CD4-positive, alpha-beta T cell treated with Interleukin-6 at 100 ng/mL for 8 hours (primary cell): ENCODE measurements around the gene CBY2.

Source experiments
- DNase-seq: peaks from one replicate; pipeline ENCODE4 v3.0.0-alpha.2; 2020; ENCODE audit warnings: mixed read lengths, low spot score

Gene CBY2

DNA sequence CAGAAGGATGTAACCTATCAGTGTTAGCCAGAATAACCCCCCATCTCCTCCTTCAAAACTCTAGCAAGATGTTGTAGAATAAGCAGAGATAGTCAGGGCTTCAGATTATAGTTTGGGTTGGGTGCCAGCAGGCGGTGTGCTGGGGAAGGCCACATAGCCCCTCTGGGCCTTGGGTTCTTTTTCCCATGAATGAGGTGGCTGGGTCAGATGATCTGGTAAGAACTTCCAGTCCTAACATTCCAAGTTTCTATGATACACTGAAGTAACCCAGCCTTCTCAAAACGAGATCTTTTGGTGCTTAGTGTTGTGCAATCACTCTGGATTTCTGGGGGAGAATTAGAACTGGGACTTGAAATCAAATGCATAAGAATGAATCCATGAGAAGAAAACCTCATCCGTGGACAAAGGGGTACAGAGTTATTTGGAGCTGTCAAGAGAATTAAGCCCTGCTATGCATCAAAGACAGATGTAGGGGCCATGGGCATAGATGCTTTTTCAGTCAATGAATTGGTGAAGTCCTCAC lies 810 bp downstream of the CBY2 start:
- no peak for DNase-seq

DNA sequence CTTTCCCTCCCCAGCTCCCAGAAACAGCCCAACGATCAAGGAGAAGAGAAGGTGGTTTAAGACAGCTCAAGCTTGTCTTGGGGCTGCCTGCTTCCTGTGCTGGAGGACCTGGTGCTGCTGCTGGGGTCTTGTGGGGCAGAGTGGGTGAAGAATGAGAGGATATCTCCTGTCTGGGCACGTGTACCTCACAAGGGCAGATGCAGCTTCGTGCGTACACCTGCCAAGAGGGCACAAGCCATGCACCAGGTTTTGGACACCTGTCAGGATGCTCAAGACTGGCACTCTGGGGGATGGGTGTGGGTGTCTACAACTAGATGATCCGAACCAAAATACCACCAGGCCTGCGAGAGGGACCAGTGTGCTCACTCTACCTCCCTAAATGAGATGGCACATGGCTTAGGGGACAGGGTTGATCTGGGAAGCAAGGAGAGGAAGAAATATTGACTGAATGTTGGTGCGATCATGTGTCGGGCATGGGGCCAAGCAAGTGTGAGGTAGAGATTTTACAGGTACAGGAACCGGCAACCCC lies 2.2 kb downstream of the CBY2 start:
- DNase-seq: no peak

DNA sequence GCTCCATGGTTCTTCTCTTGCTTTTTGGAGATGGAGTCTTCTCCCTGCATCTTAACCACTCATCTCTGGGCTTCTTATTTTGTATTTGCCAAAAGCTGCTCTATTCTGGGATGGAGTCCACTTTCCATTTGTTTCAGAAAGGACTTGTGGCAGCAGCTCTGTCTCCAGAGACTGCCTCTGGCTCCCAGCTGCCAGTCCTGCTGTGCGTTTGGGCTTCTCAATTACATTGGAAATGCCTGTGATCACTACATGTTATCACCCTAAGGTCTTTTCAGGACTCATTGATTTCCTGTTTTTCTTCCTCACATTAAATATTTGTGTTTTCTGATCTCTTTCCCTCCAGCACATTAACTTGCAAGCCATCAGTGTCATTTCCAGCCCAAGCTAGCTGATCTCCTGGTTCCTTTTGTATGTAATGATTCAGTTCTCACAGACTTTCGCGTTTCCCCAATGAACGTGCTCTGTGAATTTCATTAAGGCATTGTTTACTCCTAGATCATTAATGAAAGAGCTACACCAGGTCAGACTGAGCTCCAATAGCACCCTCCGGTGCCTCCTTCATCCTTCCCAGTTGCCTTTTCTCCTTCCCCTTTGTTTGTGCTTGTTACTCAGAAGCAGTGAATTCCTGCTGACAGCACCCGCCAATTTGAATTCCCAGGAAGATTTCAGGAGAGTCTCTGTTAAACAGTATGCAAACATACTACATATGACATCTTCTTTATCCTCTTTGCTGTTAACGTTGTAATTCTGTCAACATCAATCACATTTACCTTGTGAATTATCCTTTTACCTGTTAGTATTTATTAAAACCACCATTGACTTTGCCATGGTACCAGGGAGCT lies 3.0 kb downstream of the CBY2 start:
- no peak for DNase-seq

DNA sequence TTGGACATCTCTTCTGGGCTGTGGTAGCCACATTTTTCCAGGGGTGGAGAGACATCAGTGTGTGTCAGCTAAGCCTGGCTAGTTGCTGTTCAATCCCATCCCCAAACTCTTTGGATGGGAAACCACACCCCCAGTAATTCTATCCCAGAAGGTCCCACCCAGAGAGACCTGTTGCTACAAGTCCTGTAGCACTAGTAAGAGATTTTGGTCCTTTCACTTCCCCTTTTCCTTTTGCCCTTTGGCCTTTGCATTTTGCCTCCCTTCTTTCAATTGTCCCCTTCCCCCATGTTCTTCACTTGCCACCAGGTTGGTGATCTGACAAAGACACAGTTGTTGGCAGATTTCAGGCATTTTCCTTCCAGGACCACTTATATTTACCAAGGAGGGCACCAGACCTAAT lies 3.8 kb downstream of the CBY2 start:
- DNase-seq: no peak

DNA sequence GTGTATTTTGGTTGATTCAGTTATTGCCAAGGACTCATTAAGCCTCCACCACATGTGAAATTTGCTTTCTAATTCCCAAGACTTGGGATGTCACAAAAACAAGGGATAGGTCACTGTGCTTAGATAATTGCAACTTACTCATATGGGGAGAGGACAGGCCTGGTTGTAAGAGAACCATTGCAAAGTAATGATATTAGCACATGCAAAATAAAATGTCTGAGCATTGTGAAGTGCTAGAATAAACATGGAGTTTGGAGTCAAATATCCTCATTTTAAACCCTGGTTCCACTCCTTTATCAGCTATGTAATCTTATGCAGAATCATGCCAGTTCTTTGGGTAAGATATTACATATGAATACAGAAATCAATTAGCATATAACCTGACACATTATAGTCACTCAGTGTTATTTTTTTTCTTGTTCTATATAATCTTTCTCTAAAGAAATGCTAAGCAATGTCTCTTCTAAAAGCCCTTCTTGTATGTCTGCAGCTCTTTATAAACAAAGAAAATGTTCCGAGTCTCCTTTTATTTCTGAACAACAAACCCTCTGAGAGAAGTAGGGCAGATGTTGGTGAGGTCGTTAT lies 5.5 kb downstream of the CBY2 start:
- DNase-seq: no peak

DNA sequence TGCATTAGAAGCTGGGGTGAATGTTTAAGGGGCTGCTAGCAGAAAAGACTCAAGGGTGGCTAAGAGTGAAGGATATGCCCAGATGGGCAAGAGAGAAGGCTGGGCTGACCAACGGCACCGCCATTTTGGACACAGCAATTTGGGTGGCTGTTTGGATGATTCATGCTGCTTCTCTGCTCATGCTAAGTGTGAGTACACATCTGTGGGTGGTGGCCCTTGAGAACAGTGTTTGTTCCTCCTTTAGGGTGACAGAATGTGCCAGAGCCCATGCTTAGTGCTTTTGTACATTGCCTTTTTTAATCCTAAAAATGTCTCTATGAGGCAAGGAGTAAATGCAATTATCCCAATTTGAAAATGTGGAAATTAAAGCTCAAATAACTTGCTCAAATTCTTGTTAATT lies 9.8 kb downstream of the CBY2 start:
- DNase-seq: no peak

DNA sequence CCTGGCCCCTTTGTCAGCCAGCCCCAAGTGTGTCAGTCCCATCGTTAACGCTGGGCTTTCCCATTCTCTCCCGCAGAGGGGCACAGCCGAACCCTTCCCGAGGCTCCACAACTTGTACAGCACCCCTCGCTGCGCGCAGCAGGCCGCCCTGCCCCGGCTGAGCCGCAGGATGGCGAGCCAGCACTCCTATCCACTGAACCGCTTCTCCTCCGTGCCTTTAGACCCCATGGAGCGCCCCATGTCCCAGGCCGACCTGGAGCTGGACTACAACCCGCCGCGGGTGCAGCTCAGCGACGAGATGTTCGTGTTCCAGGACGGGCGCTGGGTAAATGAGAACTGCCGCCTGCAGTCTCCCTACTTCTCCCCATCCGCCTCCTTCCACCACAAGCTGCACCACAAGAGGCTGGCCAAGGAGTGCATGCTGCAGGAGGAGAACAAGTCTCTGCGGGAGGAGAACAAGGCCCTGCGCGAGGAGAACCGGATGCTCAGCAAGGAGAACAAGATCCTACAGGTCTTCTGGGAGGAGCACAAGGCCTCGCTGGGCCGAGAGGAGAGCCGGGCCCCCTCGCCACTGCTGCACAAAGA lies 11.1 kb downstream of the CBY2 start:
- no peak for DNase-seq

DNA sequence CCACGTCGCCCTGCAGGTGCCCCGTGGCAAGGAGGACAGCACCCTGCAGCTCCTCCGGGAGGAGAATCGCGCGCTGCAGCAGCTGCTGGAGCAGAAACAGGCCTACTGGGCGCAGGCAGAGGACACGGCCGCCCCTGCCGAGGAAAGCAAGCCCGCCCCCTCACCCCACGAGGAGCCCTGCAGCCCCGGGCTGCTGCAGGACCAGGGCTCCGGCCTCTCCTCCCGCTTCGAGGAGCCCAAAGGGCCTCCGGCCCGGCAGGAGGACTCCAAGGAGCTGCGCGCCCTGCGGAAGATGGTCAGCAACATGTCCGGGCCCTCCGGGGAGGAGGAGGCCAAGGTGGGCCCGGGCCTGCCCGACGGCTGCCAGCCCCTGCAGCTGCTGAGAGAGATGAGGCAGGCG lies 11.6 kb downstream of the CBY2 start:
- no peak for DNase-seq

DNA sequence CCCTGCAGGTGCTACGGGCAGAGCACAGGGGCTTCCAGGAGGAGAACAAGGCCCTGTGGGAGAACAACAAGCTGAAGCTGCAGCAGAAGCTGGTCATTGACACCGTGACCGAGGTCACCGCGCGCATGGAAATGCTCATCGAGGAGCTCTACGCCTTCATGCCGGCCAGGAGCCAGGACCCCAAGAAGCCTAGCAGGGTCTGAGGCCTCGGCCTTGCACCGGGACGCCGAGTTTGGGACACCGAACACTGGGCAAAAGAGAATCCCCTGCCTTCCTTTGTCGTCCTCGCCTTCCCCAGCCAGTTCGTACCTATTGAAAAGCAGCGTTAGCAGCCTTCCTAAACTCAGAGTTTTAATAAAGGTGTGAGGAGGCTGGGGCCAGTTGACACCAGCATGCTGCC lies 12.1 kb downstream of the CBY2 start:
- DNase-seq: no peak

DNA sequence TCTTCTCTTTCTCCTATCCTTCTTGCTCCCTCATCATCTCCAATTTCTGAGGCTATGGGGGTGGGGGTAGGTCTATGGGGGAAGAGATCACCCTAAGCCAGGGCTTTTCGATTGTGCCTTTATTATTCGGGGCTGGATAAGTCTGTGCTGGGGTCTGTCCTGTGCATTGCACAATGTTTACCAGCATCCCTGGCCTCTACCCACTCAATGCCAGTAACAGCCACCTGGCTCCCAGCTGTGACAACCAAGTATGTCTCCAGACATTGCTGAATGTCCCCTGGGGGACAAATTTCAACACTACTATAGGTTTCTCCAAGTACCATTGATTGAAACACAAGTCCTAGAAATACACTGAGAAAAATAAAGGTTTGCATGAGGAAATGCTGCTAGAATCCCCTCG lies 13.2 kb downstream of the CBY2 start:
- no peak for DNase-seq

DNA sequence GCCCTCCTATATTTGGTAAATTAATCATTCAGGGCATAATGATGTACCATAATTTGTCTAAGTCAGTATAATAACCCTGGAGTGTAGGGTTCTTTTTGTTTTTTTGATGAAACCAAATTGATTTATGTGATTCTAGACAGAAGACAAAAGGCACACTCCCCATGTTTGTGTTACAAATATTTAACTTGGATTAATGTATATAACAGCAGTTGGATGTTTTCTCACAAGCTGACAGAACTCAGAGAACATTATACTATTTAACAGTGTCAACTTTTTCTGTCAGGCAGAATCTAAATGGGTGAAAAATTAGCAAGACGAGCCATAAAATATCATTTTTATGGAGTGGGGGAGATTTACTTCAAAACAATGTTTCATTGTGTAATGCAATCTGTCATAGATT lies 15.2 kb downstream of the CBY2 start:
- DNase-seq: no peak

DNA sequence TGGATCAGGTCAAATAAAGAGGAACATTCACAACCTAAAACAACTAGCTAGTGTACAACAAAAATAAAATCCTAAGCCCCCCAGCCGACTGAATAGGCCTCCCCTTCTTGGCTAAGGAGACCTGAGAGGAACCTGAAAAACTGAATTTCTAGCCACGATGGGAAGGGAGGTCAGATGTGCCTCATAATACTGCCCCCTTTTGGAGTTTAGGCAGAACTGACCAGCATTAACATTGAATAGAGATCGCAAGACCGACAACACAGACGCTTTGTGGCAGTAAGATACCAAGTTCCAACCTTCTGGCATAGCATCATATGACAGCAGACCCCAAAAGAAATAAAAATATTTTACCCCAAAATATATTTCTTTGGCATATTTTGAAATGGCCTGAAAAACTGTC lies 15.9 kb downstream of the CBY2 start:
- DNase-seq: no peak

DNA sequence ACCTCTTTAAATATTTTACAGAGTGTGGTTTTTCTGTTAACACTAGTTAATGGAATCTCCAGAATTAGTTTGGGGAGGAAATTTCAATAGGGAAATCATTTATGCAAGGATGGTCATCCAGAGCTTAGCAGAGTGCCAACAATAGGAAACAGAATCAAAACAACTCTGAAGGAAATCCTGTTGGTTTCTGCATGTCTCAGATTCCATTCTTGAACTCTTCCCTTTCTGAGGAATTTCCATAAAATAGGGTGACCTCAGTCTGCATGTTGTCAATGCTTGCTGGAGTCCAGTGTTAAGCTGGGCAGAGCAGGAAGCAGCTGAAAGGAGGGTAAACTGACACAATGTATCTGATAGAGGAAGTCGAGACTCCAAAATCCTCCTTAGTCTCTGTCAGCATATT lies 16.9 kb downstream of the CBY2 start:
- DNase-seq: no peak

DNA sequence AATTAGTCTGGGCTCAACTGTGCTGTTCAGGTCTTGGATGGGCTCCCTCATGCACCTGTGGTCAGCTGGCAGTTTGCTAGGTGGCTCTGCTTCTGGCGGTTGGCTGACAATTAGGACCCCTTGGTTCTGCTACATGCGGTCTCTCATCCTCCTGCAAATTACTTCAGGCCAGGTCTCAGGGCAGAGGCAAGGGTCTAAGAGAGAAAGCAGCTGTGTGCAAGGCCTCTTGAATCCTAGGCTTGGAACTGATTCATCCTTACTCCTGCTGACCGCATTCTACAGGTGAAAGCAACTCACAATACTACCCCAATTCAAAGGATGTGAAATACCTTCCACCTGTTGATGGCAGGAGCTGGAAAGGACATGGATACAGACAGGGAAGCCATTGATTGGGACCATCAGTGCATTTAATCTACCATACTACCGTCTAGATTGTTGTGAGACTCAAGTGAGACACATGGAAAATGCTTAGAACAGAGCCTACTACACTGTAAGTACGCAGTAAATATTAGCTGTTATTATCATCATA lies 19.1 kb downstream of the CBY2 start:
- DNase-seq: no peak

DNA sequence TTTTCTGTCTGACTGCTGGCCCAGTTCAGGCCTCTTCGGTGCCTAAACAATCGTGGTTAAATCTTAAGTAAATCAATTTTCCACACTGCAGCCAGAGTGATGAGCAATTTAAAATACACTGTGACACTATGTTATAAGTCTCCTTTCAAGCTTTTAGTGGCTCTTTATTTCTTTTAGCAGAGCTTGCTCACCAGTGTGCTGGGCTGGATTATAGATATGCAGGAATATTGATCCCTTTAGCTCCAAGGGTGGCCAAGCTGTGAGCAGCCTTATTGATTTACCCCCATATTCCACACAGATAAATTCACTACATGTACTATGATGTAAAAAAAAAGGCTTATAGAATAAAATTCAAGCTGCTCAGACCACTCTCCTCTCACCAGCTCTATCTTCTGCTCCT lies 21.7 kb downstream of the CBY2 start:
- no peak for DNase-seq

DNA sequence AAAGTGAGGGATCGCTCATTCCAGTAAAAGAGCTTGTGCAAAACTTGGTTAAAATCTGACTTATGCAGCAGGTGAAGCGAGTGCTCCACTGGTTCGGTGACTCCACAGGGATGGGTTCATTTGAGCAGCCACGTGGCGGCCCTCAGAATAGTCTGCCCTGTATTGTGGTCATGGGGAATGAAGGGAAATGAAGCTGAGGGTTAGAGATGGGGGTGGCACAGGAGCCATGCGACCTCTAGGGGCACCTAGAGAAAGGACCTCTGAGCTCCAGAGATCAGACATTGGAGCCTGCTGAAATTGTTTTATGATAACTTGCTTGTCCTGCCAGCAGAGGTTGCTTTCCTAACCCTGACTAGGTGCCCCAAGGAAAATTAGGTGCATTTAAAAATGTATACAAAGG lies 26.6 kb downstream of the CBY2 start:
- no peak for DNase-seq

DNA sequence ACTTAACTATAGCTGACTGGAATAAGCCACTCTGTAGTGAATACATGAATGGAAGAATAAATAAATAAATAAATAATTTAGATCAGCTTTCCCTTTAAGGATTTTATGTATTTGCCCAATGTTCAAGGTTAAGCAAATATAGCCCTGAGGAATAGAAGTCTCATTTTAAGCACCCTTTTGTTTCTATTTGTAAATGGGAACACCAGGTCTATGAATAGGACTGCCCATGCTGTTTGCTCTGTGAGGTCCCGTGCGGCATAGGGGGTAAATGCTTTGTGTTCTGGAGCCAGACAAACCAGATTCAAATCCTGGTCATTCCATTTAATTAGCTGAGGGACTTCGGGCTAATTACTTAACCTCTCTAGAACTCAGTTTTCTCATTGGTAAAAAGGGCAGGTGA lies 29.3 kb downstream of the CBY2 start:
- no peak for DNase-seq

DNA sequence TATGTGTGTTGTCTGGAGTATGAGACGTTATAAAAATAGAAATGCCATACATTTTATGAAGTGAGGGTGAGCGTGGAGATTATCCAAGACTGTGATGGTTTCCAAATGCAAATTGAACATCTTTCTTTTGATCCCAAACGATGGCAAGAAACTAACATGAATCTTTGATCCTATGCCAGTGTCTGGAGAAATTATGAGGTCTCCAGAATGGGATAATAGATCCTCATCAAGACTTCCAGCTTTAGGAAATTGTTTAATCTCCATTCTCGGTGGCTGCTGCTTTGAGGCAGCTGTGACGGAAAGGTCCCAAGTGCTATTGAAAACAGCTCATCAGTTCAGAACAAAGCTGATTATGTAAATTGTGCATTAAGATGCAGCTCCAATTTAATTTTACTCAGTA lies 30.8 kb downstream of the CBY2 start:
- DNase-seq: no peak

DNA sequence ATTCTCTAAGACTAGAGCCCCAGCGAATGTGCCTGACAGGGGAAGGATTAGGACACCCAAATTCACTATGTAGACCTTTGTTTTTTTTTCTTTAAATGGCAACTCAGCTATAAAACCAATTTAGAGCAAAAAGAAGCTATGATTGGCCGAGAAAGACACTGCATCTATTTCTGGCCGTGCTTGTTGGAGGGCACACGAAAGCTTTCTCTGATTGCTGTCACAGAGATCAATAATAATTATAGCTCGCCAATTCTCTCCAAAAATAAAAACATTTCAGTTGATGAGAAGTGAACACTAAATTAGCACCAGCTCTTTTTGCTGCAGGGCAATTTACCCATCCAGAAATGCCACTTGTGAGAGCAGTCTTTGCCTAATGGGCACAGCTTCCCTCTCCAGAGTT lies 31.2 kb downstream of the CBY2 start:
- DNase-seq: no peak

DNA sequence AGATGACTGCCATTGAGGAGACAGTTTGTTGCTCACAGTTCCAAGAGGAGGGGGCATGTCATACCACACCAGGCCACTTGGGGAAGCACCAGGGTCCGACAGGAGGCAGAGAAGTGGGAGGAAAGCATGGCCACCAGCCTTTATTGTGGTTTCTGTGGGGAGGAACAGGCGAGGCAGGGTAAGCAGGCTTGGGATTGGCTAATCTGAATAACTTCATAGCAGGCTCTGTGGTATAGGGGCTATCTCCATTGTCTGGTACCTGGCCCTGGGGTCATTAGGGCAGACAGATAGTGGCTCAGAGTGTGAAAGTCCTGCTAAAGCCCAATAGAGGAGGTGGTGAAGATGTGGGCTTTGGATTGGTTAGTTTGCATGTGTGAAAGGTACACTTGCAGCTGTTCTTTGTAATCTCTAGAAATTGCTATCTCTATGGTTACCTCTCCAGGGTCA lies 35.5 kb downstream of the CBY2 start:
- DNase-seq: no peak

DNA sequence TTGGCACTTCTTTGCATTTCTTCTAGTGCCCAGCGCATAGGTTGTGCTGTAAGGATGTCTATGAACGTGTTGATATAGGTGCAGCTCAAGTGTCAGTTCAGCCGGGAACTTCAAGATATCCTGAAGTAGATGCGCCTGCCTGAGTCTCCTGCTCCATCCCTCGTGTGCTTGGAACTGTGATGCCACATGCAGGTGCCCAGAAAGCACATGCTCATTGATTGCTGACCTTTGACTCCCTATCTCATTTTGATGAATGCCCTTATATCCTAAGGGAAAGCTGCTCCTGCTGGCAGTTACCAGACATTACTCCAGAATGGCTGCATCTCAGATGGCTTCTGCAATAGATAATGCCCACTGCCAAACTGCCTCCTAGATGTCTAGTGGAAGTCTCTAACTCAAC lies 40.9 kb downstream of the CBY2 start:
- no peak for DNase-seq

DNA sequence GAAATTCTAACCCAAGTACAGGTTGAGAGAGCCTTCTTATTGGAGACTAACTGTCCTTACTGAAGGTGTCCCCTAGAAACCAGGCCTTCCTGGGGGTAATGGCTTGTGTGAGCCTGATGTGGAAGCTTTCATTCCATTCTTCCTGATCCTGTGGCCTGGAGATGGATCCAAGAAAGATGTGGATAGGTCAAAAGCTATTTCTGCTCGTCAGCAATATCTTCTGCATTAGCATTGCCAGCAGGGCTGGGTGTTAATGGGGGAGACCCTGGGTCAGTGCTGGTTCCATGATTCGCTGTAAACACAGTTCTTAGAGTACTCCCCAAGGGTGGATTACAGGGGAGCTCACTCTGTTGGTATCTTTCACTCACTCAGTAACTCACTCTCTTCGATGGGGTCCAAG lies 42.9 kb downstream of the CBY2 start:
- DNase-seq: no peak

DNA sequence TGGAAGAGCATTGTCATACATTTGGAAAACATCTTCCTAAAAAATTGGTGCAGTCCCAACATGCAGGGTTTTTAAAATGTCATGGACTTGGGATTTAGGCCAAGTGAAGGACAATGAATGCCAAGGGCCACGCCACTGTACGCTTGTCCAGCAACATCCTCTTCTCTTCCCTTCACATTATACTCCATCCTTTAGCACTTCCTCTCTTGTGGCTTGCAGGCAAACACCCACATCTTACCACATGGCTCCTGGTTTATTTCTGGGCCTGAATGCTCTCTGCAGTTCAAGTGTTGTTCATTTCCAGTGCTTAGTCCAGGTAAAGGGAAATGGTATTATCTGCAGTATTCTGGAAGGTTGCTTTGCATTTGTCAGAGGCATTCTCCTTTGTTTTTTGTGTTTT lies 45.0 kb downstream of the CBY2 start:
- no peak for DNase-seq
